H1 (cell line): ENCODE data around the gene LDLRAD3. TPM values are rescaled to one million over a fixed set of nuclear protein-coding genes. Genes with fewer than 3 reads are reported as not detected.

ENCODE experiments used
- CBX5 ChIP-seq: fragments of 300-800, 300-1000 bp; sonication (generic); IDR thresholded peaks from 2 replicates; pipeline ENCODE4 v1.7.1; 2016; ENCODE audit warnings: antibody characterized with exemption, low read length, low read depth
- polyA plus RNA-seq, 7 experiments: library from polyadenylated mRNA; depleted of rRNA in 3 of 7; stranded (reverse) in 5 of 7; unstranded in 2 of 7; fragments of >200 nt in 5 of 7; fragments of 200-250 nt in 2 of 7; gene quantifications; 1 replicate in 5 of 7; 2 replicates in 1 of 7; 4 replicates in 1 of 7; pipeline versions ENCODE4 v1.2.1 to v1.2.3, GENCODE V29; 2011 to 2013; ENCODE audit warnings: missing spikeins in 2 of 7, mixed read lengths in 2 of 7
- total RNA-seq: library from RNA; stranded (reverse); fragmentation: NEBNext Ultra II Directional; extraction: Animal tissue kit (Norgen Biotek cat#: 25700); gene quantifications from 2 replicates; pipeline ENCODE4 v1.2.1, GENCODE V29; 2021

The LDLRAD3 gene
- total and polyA plus RNA-seq, 2 of the 8 experiments (the other 6 are each of a cell fraction or from before 2014, with no cell fraction given) = 18.6 to 22.8 TPM

GRCh38 chr11:35949242-35949641 is 5.4 kb downstream of the LDLRAD3 start (continued):
- no peak for TF ChIP-seq CBX5
